Measurements from ENCODE around the gene EPB41L4B. TPM values are rescaled to one million over a fixed set of nuclear protein-coding genes. Genes with fewer than 3 reads are reported as not detected.
A peak's percentile ranks its signal among the peaks of the same experiment; 100 is the strongest.

The EPB41L4B gene
- total RNA-seq, 1 experiment from 2014 or later, result 8.1 TPM

DNA sequence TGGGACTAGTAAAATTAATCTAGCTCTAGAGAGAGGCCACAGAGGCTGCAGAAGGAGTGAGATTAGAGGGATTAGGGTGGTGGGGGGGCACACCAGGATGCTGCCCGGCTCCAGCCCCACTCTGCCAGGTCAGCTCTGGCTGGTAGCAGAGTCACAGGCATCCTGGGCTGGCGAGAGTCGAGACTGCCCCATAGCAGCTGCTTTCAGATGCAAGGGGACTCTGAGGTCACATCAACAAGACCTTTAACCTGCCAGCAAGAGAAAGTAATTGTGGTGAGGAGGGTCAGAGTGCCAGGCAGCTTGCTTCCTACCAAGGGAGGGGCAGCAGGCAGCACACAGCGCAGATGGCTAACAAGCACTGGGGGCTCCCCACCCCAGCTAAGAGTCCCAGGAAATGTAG is 7.5 kb downstream of the EPB41L4B start:
- no peak overlapping the region for H3K4me3 ChIP-seq (replicated peaks in 1 of 2; ENCODE audit: low read depth in 1 of 2, low read length in 2 of 2)
- H3K9me2 ChIP-seq (ENCODE audit: insufficient read depth), result no peaks in the 10 kb centered on the region
- H3K27ac ChIP-seq (ENCODE audit: low read depth, low read length), result no peak overlapping the region
- CTCF ChIA-PET, result no interaction called here
- intact Hi-C loops (cut with micrococcal nuclease), result no loop called here
- no peak overlapping the region for H2AFZ ChIP-seq (ENCODE audit: low read depth, low read length, poor library complexity, severe bottlenecking)
- TF ChIP-seq EZH2phosphoT487 (IDR thresholded peaks at IDR 0.05; ENCODE audit: borderline replicate concordance) (no peak), POLR2AphosphoS5 (IDR thresholded peaks at IDR 0.05; ENCODE audit: low read depth, low read length) (no peak), JUND (IDR thresholded peaks at IDR 0.05) (no peak), EGR1 (IDR thresholded peaks at IDR 0.05; ENCODE audit: low read depth) (no peak), CTCF (IDR thresholded peaks at IDR 0.05 in 2 of 3, conservative IDR thresholded peaks at IDR 0.05 in 1 of 3; ENCODE audit: borderline replicate concordance in 1 of 3, insufficient read depth in 1 of 3, low read depth in 2 of 3, low read length in 2 of 3) (no peak), CEBPB (IDR thresholded peaks at IDR 0.05; ENCODE audit: low read depth) (no peak), SRF (IDR thresholded peaks at IDR 0.05; ENCODE audit: low read depth) (no peak), YY1 (IDR thresholded peaks at IDR 0.05; ENCODE audit: extremely low read depth, insufficient replicate concordance, low read depth, low read length) (no peak), POLR2A (IDR thresholded peaks at IDR 0.05; ENCODE audit: borderline replicate concordance, extremely low read depth, insufficient read depth, insufficient read length) (no peak), SIN3A (IDR thresholded peaks at IDR 0.05; ENCODE audit: low read depth) (no peak)
- TF ChIP-seq, protein P1, sequence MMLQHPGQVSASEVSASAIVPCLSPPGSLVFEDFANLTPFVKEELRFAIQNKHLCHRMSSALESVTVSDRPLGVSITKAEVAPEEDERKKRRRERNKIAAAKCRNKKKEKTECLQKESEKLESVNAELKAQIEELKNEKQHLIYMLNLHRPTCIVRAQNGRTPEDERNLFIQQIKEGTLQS (IDR thresholded peaks at IDR 0.05), result no peak
- TF ChIP-seq, protein P2, sequence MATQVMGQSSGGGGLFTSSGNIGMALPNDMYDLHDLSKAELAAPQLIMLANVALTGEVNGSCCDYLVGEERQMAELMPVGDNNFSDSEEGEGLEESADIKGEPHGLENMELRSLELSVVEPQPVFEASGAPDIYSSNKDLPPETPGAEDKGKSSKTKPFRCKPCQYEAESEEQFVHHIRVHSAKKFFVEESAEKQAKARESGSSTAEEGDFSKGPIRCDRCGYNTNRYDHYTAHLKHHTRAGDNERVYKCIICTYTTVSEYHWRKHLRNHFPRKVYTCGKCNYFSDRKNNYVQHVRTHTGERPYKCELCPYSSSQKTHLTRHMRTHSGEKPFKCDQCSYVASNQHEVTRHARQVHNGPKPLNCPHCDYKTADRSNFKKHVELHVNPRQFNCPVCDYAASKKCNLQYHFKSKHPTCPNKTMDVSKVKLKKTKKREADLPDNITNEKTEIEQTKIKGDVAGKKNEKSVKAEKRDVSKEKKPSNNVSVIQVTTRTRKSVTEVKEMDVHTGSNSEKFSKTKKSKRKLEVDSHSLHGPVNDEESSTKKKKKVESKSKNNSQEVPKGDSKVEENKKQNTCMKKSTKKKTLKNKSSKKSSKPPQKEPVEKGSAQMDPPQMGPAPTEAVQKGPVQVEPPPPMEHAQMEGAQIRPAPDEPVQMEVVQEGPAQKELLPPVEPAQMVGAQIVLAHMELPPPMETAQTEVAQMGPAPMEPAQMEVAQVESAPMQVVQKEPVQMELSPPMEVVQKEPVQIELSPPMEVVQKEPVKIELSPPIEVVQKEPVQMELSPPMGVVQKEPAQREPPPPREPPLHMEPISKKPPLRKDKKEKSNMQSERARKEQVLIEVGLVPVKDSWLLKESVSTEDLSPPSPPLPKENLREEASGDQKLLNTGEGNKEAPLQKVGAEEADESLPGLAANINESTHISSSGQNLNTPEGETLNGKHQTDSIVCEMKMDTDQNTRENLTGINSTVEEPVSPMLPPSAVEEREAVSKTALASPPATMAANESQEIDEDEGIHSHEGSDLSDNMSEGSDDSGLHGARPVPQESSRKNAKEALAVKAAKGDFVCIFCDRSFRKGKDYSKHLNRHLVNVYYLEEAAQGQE (IDR thresholded peaks at IDR 0.05; ENCODE audit: low read depth), result no peak
- peak overlapping the region; percentile 59 for H3K4me2 ChIP-seq (ENCODE audit: low read length)
- POLR2A ChIA-PET, result no interaction called here
- no peaks in the 10 kb centered on the region for H3K9me3 ChIP-seq (ENCODE audit: control insufficient read depth in 1 of 2, insufficient read depth in 1 of 2, low read depth in 1 of 2, low read length in 2 of 2)
- no peaks in the 10 kb centered on the region for H4K20me1 ChIP-seq (ENCODE audit: insufficient read depth)
- H3K79me2 ChIP-seq (ENCODE audit: insufficient read depth, low read length), result peaks cover 47% of the 10 kb centered on the region
- H3K4me1 ChIP-seq (ENCODE audit: control insufficient read depth in 1 of 2, insufficient read depth in 2 of 2, low read length in 2 of 2), result peaks cover 28 to 75% of the 10 kb centered on the region in 2 experiments
- ATAC-seq, result no peak
- RAD21 ChIA-PET (ENCODE audit: low non-redundant PET in 1 of 2, low total read pairs in 2 of 2, uncharacterized antibody in 2 of 2, unreplicated experiment in 2 of 2), result no interaction called here
- BruUV-seq (replicated peaks), result no TSS peak
- DNase-seq (ENCODE audit: low read depth, low spot score), result no peak
- H3K27me3 ChIP-seq (ENCODE audit: insufficient read depth, low read length), result no peaks in the 10 kb centered on the region
- no peak overlapping the region for H3K9ac ChIP-seq (ENCODE audit: low read length)
- H3K36me3 ChIP-seq (ENCODE audit: control insufficient read depth in 1 of 2, insufficient read depth in 2 of 2, low read length in 2 of 2), result no peaks in the 10 kb centered on the region
